ENCODE data around the gene UBFD1. TPM values are rescaled to one million over a fixed set of nuclear protein-coding genes. Genes with fewer than 3 reads are reported as not detected.

Gene UBFD1
- total and polyA plus RNA-seq, 2 of the 8 experiments (the other 6 are each of a cell fraction or from before 2014, with no cell fraction given): 66.3 to 106 TPM

- Histone ChIP-seq H3K79me2 (ENCODE audit: control insufficient read depth in 1 of 2, insufficient read depth in 2 of 2, low read length in 2 of 2) (peaks cover 0 to 24% of the 10 kb centered on the region in 2 experiments; a peak in 2 of 4 replicates), H2BK12ac (ENCODE audit: low read depth, low read length) (no peak overlapping the region), H3K27ac (ENCODE audit: low read depth, low read length) (no peak overlapping the region), H4K5ac (ENCODE audit: insufficient read length, low read depth, low read length) (no peak overlapping the region), H2BK5ac (ENCODE audit: low read depth, low read length) (no peak overlapping the region), H2BK120ac (replicated peaks; ENCODE audit: low read depth, low read length) (no peak overlapping the region), H2BK15ac (ENCODE audit: low read length) (no peak overlapping the region), H3K4me1 (replicated peaks in 1 of 4; ENCODE audit: control insufficient read depth in 3 of 4, insufficient read depth in 4 of 4, low read length in 3 of 4) (no peaks in the 10 kb centered on the region), H4K8ac (ENCODE audit: extremely low read depth, insufficient read depth, low read length) (no peak overlapping the region), H3K79me1 (ENCODE audit: low read depth, low read length) (no peaks in the 10 kb centered on the region; the same call in 1 of the 2 replicates), H3K56ac (replicated peaks; ENCODE audit: insufficient read length, low read depth, low read length) (no peak overlapping the region), H3K23ac (ENCODE audit: insufficient read length) (no peak overlapping the region), H3K4ac (replicated peaks; ENCODE audit: insufficient read length, low read depth, low read length) (no peak overlapping the region), H4K91ac (replicated peaks; ENCODE audit: insufficient read length, low read length) (no peak overlapping the region), H3K23me2 (ENCODE audit: low read depth, low read length) (no peaks in the 10 kb centered on the region), H4K20me1 (replicated peaks in 1 of 2; ENCODE audit: control insufficient read depth in 1 of 2, insufficient read depth in 2 of 2, low read length in 2 of 2) (peaks cover 0 to 2% of the 10 kb centered on the region in 2 experiments), H2AK5ac (ENCODE audit: low read depth, low read length) (no peak overlapping the region), H3K4me2 (ENCODE audit: insufficient read depth in 1 of 2, low read depth in 2 of 2, low read length in 2 of 2) (no peak overlapping the region), H3K18ac (ENCODE audit: extremely low read depth, low read length) (no peak overlapping the region), H3K14ac (ENCODE audit: insufficient read length) (no peak overlapping the region), H3K36me3 (ENCODE audit: control insufficient read depth in 2 of 4, insufficient read depth in 4 of 4, low read length in 3 of 4) (peaks cover 26 to 45% (median 39%) of the 10 kb centered on the region in 4 experiments), H3K9me3 (ENCODE audit: insufficient read depth in 2 of 2, low read depth in 1 of 2, low read length in 1 of 2) (no peaks in the 10 kb centered on the region), H3K27me3 (replicated peaks in 1 of 4; ENCODE audit: control insufficient read depth in 3 of 4, extremely low read depth in 1 of 4, insufficient read depth in 3 of 4, low read length in 3 of 4) (no peaks in the 10 kb centered on the region), H3K4me3 (ENCODE audit: extremely low read depth in 1 of 4, insufficient read depth in 2 of 4, low read depth in 3 of 4, low read length in 4 of 4) (no peak overlapping the region), H2AFZ (ENCODE audit: low read length) (no peak overlapping the region), H2BK20ac (ENCODE audit: low read length) (no peak overlapping the region), H3K9ac (replicated peaks in 1 of 4; ENCODE audit: extremely low read depth in 1 of 4, low read depth in 3 of 4, low read length in 3 of 4) (no peak overlapping the region)
- POLR2A ChIA-PET (ENCODE audit: partially characterized antibody): no interaction called here
- WGBS, 2 experiments (ENCODE audit: extremely low coverage in 1 of 2, insufficient coverage in 1 of 2, insufficient read length in 1 of 2, insufficient replicate concordance in 2 of 2, low coverage in 1 of 2, low lambda C conversion rate in 2 of 2, missing lambda C conversion rate in 1 of 2): 87% methylated on average over 6 of the region's 6 CpGs; no CpG with 5 or more reads in 1 of the 2 experiments
- DNase-seq (ENCODE audit: low read depth in 1 of 2, low spot score in 2 of 2) (no peak), FAIRE-seq (no peak)
- TF ChIP-seq USF2 (IDR thresholded peaks at IDR 0.05; ENCODE audit: low read length) (no peak), BRCA1 (IDR thresholded peaks at IDR 0.05; ENCODE audit: low read depth, low read length) (no peak), CREB1 (IDR thresholded peaks at IDR 0.05) (no peak), CTCF (IDR thresholded peaks at IDR 0.05; ENCODE audit: control extremely low read depth in 1 of 3, insufficient read depth in 1 of 3, low read depth in 1 of 3, low read length in 3 of 3) (no peak), CHD2 (IDR thresholded peaks at IDR 0.05; ENCODE audit: low read length) (no peak)
- CTCF ChIA-PET (ENCODE audit: partially characterized antibody): interaction anchor here (1.0 to 1.6 kb wide), 3 partner anchors 12 to 23 kb away, joined by 3 to 6 read pairs (median 3); no protein-coding TSS in a partner anchor
Observed at GRCh38 chr16:23552161-23552560, 5.4 kb upstream of the UBFD1 start.

All from H1 (cell line).